Measurements from ENCODE around the gene CS. TPM values are rescaled to one million over a fixed set of nuclear protein-coding genes. Genes with fewer than 3 reads are reported as not detected.
"Not testable (repeated sequence)": the region's sequence is repeated elsewhere in the genome, so short reads cannot be mapped to it uniquely, and the experiment has no call there.

The CS gene
- total RNA-seq, 5 donors from 2014 or later (not counting 1 experiment from before 2014, with no cell fraction given): 135 to 166 (median 159) TPM

DNA sequence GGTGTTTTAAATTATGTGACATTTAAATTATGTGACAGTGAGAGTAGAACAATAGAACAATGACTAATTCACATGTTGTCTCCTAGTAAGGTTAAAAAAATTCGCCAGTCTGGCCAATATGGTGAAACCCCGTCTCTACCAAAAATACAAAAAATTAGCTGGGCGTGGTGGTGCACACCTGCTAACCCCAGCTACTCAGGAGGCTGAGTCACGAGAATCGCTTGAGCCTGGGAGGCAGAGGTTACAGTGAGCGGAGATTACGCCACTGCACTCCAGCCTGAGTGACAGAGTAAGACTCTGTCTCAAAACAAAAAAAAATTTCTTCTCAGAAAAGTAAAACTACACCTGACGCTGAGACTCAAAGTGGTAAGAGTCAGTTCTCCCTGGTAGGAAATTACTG is 2.7 kb downstream of the CS start:
- H3K9me3 ChIP-seq: no peaks in the 10 kb centered on the region
- no peaks in the 10 kb centered on the region for H3K27me3 ChIP-seq (replicated peaks in 1 of 2; ENCODE audit: control insufficient read depth in 2 of 2, extremely low read depth in 1 of 2, insufficient read depth in 2 of 2, low read length in 1 of 2)
- H3K4me3 ChIP-seq (ENCODE audit: control insufficient read depth in 1 of 2, extremely low read depth in 1 of 2, low read length in 1 of 2): no peak overlapping the region
- H3K36me3 ChIP-seq (ENCODE audit: control insufficient read depth in 2 of 2, extremely low read depth in 1 of 2, insufficient read depth in 1 of 2, low read length in 1 of 2): peaks cover 3 to 6% of the 10 kb centered on the region in 2 donors
- Mint-ChIP-seq H3K4me3 (peak overlapping the region in 1 of 3 donors; percentile 91), H3K27me3 (no peaks in the 10 kb centered on the region), H3K36me3 (peaks cover 20% of the 10 kb centered on the region), H3K27ac (peak overlapping the region; percentile 49 to 80), H3K9me3 (no peaks in the 10 kb centered on the region), H3K4me1 (peaks cover 64 to 72% (median 69%) of the 10 kb centered on the region in 3 donors)
- ChIA-PET CTCF (interaction anchor here in 1 of 2 donors (0.9 to 1.2 kb wide), 2 partner anchors 75 to 179 kb away, joined by 3 read pairs; partner anchors contain the start of genes RNF41 and ZC3H10), POLR2A (interaction anchor here in 1 of 2 donors (0.5 kb wide), 1 partner anchor 33 kb away, joined by 6 read pairs; no protein-coding TSS in a partner anchor)
- WGBS (ENCODE audit: insufficient coverage): 95% methylated on average over 3 of the region's 8 CpGs
- peaks cover 17 to 56% of the 10 kb centered on the region in 2 experiments for H3K4me1 ChIP-seq (ENCODE audit: control insufficient read depth in 1 of 2, extremely low read depth in 1 of 2, insufficient read depth in 2 of 2, low read length in 2 of 2)
- DNase-seq (no peak), ATAC-seq (replicated peaks in 1 of 4) (no peak)
- H3K27ac ChIP-seq (ENCODE audit: low read length): no peak overlapping the region

GRCh38 chr12:56296295-56296694 is 3.8 kb downstream of the CS start:
- no peak for ATAC-seq (replicated peaks in 1 of 4)
- peaks cover 3 to 12% of the 10 kb centered on the region in 2 donors for H3K36me3 ChIP-seq (ENCODE audit: control insufficient read depth in 2 of 2, extremely low read depth in 1 of 2, insufficient read depth in 1 of 2, low read length in 1 of 2)
- H3K27me3 ChIP-seq (replicated peaks in 1 of 2; ENCODE audit: control insufficient read depth in 2 of 2, extremely low read depth in 1 of 2, insufficient read depth in 2 of 2, low read length in 1 of 2): no peaks in the 10 kb centered on the region
- no peak overlapping the region for H3K27ac ChIP-seq (ENCODE audit: low read length)
- no peaks in the 10 kb centered on the region for H3K9me3 ChIP-seq
- Mint-ChIP-seq H3K4me3 (no peak overlapping the region), H3K4me1 (peaks cover 60 to 70% (median 65%) of the 10 kb centered on the region in 3 donors), H3K27ac (peak overlapping the region; percentile 0 to 38), H3K36me3 (peaks cover 24% of the 10 kb centered on the region), H3K9me3 (no peaks in the 10 kb centered on the region), H3K27me3 (no peaks in the 10 kb centered on the region)
- 94% methylated on average over 3 of the region's 5 CpGs for WGBS (ENCODE audit: insufficient coverage)
- peaks cover 17 to 58% of the 10 kb centered on the region in 2 experiments for H3K4me1 ChIP-seq (ENCODE audit: control insufficient read depth in 1 of 2, extremely low read depth in 1 of 2, insufficient read depth in 2 of 2, low read length in 2 of 2)
- H3K4me3 ChIP-seq (ENCODE audit: control insufficient read depth in 1 of 2, extremely low read depth in 1 of 2, low read length in 1 of 2): no peak overlapping the region
- no peak for DNase-seq
- CTCF ChIA-PET: interaction anchor here in 1 of 2 donors (0.8 kb wide), 1 partner anchor 355 kb away, joined by 9 read pairs; no protein-coding TSS in a partner anchor
- POLR2A ChIA-PET: no interaction called here

DNA sequence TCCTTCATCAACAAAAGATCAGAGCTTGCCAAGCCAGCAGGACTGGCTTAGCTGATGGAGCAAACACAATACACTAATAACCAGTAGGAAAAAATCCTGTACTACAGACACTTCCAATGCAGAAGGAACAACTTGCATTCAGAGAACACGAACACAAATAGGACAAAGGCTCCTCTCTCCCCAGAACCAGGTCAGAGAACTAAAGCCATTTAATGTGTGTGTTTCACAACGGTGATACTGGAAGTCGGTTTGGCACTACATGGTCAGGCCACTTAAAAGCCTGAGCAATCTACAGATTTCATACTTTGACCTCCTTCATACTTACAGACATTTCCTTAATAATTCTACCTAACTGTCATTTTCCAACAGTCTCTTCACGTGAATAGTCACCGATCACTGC is 6.3 kb downstream of the CS start:
- Histone ChIP-seq H3K4me1 (ENCODE audit: control insufficient read depth in 1 of 2, extremely low read depth in 1 of 2, insufficient read depth in 2 of 2, low read length in 2 of 2) (peaks cover 10 to 45% of the 10 kb centered on the region in 2 experiments), H3K27ac (ENCODE audit: low read length) (no peak overlapping the region), H3K9me3 (no peaks in the 10 kb centered on the region), H3K27me3 (replicated peaks in 1 of 2; ENCODE audit: control insufficient read depth in 2 of 2, extremely low read depth in 1 of 2, insufficient read depth in 2 of 2, low read length in 1 of 2) (no peaks in the 10 kb centered on the region), H3K4me3 (ENCODE audit: control insufficient read depth in 1 of 2, extremely low read depth in 1 of 2, low read length in 1 of 2) (no peak overlapping the region), H3K36me3 (ENCODE audit: control insufficient read depth in 2 of 2, extremely low read depth in 1 of 2, insufficient read depth in 1 of 2, low read length in 1 of 2) (peaks cover 5 to 26% of the 10 kb centered on the region in 2 donors)
- ATAC-seq (replicated peaks in 1 of 4): no peak
- DNase-seq: no peak
- 100% methylated on average over 5 of the region's 5 CpGs for WGBS (ENCODE audit: insufficient coverage)
- POLR2A ChIA-PET: interaction anchor here in 1 of 2 donors (0.6 kb wide), 1 partner anchor 376 kb away, joined by 4 read pairs; no protein-coding TSS in a partner anchor
- peaks cover 48 to 62% (median 59%) of the 10 kb centered on the region in 3 donors for H3K4me1 Mint-ChIP-seq
- CTCF ChIA-PET: interaction anchor here in 1 of 2 donors (0.6 kb wide), 2 partner anchors 44 to 59 kb away, joined by 4 to 7 read pairs; no protein-coding TSS in a partner anchor
- H3K27ac Mint-ChIP-seq: no peak overlapping the region
- peaks cover 30% of the 10 kb centered on the region for H3K36me3 Mint-ChIP-seq
- no peak overlapping the region for H3K4me3 Mint-ChIP-seq
- H3K9me3 Mint-ChIP-seq: no peaks in the 10 kb centered on the region
- no peaks in the 10 kb centered on the region for H3K27me3 Mint-ChIP-seq

DNA sequence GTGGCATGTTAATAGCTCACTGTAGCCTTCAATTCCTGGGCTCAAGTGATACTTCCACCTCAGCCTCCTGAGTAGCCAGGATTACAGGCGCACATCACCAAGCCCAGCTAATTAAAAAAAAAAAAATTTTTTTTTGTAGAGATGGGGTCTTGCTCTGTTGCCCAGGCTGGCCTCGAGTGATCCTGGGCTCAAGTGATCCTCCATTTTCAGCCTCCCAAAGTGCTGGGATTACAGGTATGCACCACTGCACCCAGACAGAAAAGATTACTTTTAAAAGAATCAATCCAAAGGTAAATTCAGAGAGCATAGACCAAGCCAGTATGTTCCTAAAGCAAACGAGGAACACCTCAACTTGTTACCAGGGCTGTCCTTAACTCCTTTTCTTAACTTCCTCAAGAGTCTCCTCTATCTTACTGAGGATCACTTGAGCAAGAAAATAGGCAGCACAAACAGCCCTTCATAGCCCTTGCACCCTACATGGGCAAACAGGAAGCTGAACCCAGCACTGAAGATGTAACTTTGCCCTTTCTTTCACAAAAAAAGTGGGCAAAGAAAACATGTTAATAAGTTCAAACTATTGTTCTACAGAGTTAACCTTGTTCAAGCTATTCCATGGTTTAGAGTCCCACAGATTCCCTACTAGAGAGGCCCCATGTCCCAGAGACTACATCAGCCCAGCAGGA is 11.3 kb downstream of the CS start:
- DNase-seq: no peak
- Histone ChIP-seq H3K4me1 (ENCODE audit: control insufficient read depth in 1 of 2, extremely low read depth in 1 of 2, insufficient read depth in 2 of 2, low read length in 2 of 2) (peaks cover 2 to 20% of the 10 kb centered on the region in 2 experiments), H3K27me3 (replicated peaks in 1 of 2; ENCODE audit: control insufficient read depth in 2 of 2, extremely low read depth in 1 of 2, insufficient read depth in 2 of 2, low read length in 1 of 2) (no peaks in the 10 kb centered on the region), H3K36me3 (ENCODE audit: control insufficient read depth in 2 of 2, extremely low read depth in 1 of 2, insufficient read depth in 1 of 2, low read length in 1 of 2) (peaks cover 2 to 46% of the 10 kb centered on the region in 2 donors), H3K4me3 (ENCODE audit: control insufficient read depth in 1 of 2, extremely low read depth in 1 of 2, low read length in 1 of 2) (no peak overlapping the region), H3K27ac (ENCODE audit: low read length) (no peak overlapping the region), H3K9me3 (no peaks in the 10 kb centered on the region)
- peak overlapping the region in 1 of 2 donors; percentile 23 for H3K27ac Mint-ChIP-seq
- peaks cover 26% of the 10 kb centered on the region for H3K36me3 Mint-ChIP-seq
- no peak overlapping the region for H3K4me3 Mint-ChIP-seq
- H3K27me3 Mint-ChIP-seq: no peaks in the 10 kb centered on the region
- peaks cover 20 to 37% (median 34%) of the 10 kb centered on the region in 3 donors for H3K4me1 Mint-ChIP-seq
- POLR2A ChIA-PET: interaction anchor here in 1 of 2 donors (0.6 kb wide), 1 partner anchor 156 kb away, joined by 3 read pairs; no protein-coding TSS in a partner anchor
- no peak for ATAC-seq (replicated peaks in 1 of 4)
- no peaks in the 10 kb centered on the region for H3K9me3 Mint-ChIP-seq
- WGBS (ENCODE audit: insufficient coverage): no CpG with 5 or more reads among the region's 3 CpGs
- CTCF ChIA-PET: interaction anchor here (0.5 to 0.7 kb wide), 3 partner anchors 10 to 462 kb away, joined by 3 to 4 read pairs (median 4); no protein-coding TSS in a partner anchor

DNA sequence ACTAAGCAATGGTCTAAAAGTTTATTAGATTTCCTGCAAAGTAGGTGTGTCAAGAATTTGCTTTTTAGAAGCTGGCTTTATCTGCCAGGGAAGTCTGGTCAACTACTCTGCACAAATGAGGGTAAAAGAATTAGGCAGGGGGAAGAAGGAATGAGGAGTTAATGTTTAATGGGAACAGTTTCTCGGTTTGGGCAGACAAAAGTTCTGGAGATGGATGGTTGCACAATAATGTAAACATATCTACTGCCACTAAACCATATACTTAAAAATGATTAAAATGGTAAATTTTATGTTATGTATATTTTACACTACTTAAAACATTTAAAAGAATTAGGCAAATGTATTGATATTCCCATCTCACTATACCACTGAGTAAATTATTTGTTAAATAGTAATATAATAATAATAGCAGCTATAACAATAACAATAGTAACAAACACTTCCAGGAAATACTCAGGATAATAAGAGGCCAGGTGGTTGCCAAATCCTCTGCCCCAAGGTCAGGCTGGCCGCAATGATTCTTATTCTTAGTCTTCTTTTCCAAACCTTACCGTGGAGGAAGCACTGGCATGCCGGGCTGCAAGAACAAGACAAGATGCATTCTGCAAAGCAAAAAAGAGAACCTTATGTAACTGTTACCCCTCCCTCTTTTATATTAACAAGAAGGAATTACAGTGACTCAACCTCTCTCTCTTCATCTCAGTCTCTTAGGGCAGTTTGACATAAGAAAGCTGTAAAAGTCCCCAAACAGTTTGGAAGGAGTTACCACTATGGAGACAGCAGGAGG is 13.9 kb downstream of the CS start:
- POLR2A ChIA-PET: no interaction called here
- DNase-seq: no peak
- Mint-ChIP-seq H3K36me3 (peaks cover 41% of the 10 kb centered on the region), H3K9me3 (no peaks in the 10 kb centered on the region), H3K4me3 (no peak overlapping the region), H3K27ac (peak overlapping the region in 1 of 2 donors; percentile 34), H3K27me3 (no peaks in the 10 kb centered on the region), H3K4me1 (peaks cover 7 to 23% (median 19%) of the 10 kb centered on the region in 3 donors)
- no peaks in the 10 kb centered on the region for H3K27me3 ChIP-seq (replicated peaks in 1 of 2; ENCODE audit: control insufficient read depth in 2 of 2, extremely low read depth in 1 of 2, insufficient read depth in 2 of 2, low read length in 1 of 2)
- CTCF ChIA-PET: interaction anchor here in 1 of 2 donors (0.6 to 1.3 kb wide), 3 partner anchors 178 to 235 kb away, joined by 3 to 5 read pairs (median 5); no protein-coding TSS in a partner anchor
- 100% methylated on average over 2 of the region's 4 CpGs for WGBS (ENCODE audit: insufficient coverage)
- H3K27ac ChIP-seq (ENCODE audit: low read length): no peak overlapping the region
- H3K4me1 ChIP-seq (ENCODE audit: control insufficient read depth in 1 of 2, extremely low read depth in 1 of 2, insufficient read depth in 2 of 2, low read length in 2 of 2): peaks cover 2 to 9% of the 10 kb centered on the region in 2 experiments
- H3K9me3 ChIP-seq: no peaks in the 10 kb centered on the region
- H3K4me3 ChIP-seq (ENCODE audit: control insufficient read depth in 1 of 2, extremely low read depth in 1 of 2, low read length in 1 of 2): no peak overlapping the region
- peaks cover 17 to 61% of the 10 kb centered on the region in 2 donors for H3K36me3 ChIP-seq (ENCODE audit: control insufficient read depth in 2 of 2, extremely low read depth in 1 of 2, insufficient read depth in 1 of 2, low read length in 1 of 2)
- ATAC-seq (replicated peaks in 1 of 4): no peak

DNA sequence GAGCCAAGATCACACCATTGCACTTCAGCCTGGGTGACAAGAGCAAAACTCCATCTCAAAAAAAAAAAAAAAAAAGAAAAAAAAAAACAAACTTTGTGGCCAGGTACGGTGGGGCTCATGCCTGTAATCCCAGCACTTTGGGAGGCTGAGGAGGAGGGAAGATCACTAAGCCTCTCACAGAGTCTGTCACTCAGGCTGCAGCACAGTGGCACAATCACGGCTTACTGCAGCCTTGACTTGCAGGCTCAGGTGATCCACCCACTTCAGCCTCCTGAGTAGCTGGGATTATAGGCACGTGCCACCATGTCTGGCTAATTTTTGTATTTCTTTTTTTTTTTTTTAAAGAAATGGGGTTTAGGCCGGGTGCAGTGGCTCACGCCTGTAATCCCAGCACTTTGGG is 15.9 kb downstream of the CS start:
- H3K27ac ChIP-seq (ENCODE audit: low read length); H3K27ac Mint-ChIP-seq; H3K4me3 ChIP-seq (ENCODE audit: control insufficient read depth in 1 of 2, extremely low read depth in 1 of 2, low read length in 1 of 2); DNase-seq; H3K27me3 Mint-ChIP-seq; H3K4me3 Mint-ChIP-seq; H3K9me3 ChIP-seq; H3K4me1 ChIP-seq (ENCODE audit: control insufficient read depth in 1 of 2, extremely low read depth in 1 of 2, insufficient read depth in 2 of 2, low read length in 2 of 2); H3K27me3 ChIP-seq (replicated peaks in 1 of 2; ENCODE audit: control insufficient read depth in 2 of 2, extremely low read depth in 1 of 2, insufficient read depth in 2 of 2, low read length in 1 of 2); ATAC-seq (replicated peaks in 1 of 4); H3K9me3 Mint-ChIP-seq: not testable (repeated sequence)
- H3K4me1 Mint-ChIP-seq: peaks cover 0 to 13% (median 9%) of the 10 kb centered on the region in 3 donors
- WGBS (ENCODE audit: insufficient coverage): 83% methylated on average over 1 of the region's 5 CpGs
- peaks cover 41% of the 10 kb centered on the region for H3K36me3 Mint-ChIP-seq
- CTCF ChIA-PET: interaction anchor here in 1 of 2 donors (0.7 kb wide), 3 partner anchors 17 to 94 kb away, joined by 3 to 5 read pairs (median 3); no protein-coding TSS in a partner anchor
- H3K36me3 ChIP-seq (ENCODE audit: control insufficient read depth in 2 of 2, extremely low read depth in 1 of 2, insufficient read depth in 1 of 2, low read length in 1 of 2): peaks cover 15 to 59% of the 10 kb centered on the region in 2 donors
- POLR2A ChIA-PET: interaction anchor here in 1 of 2 donors (0.7 kb wide), 1 partner anchor 17 kb away, joined by 4 read pairs; the partner anchor contains the start of gene COQ10A
